ENCODE results near the gene ZNF324B.
"Not testable (repeated sequence)": the region's sequence is repeated elsewhere in the genome, so short reads cannot be mapped to it uniquely, and the experiment has no call there.

The ZNF324B gene

GRCh38 chr19:58456111-58456510, 4.7 kb downstream of the ZNF324B start:
- no peak for DNase-seq

- DNase-seq, result no peak
Observed at GRCh38 chr19:58460039-58460438, 8.6 kb downstream of the ZNF324B start.

- no peak for DNase-seq
Observed at GRCh38 chr19:58466089-58466759, 14.8 kb downstream of the ZNF324B start.

- DNase-seq, result peak; percentile 97
Observed at GRCh38 chr19:58466760-58467589, 15.6 kb downstream of the ZNF324B start, which contains the start of gene ZNF324. ZNF324 (plus strand) TSS chr19:58467080; CDS start chr19:58469186, 2,106 bp downstream.

- no peak for DNase-seq
Observed at GRCh38 chr19:58468216-58468839, 16.9 kb downstream of the ZNF324B start.

- no peak for DNase-seq
Observed at GRCh38 chr19:58469241-58470013, 18.0 kb downstream of the ZNF324B start.

GRCh38 chr19:58470837-58471543, 19.6 kb downstream of the ZNF324B start:
- DNase-seq, result not testable (repeated sequence)

GRCh38 chr19:58471736-58472135, 20.3 kb downstream of the ZNF324B start:
- no peak for DNase-seq

GRCh38 chr19:58473775-58474174, 22.4 kb downstream of the ZNF324B start:
- no peak for DNase-seq

- DNase-seq, result no peak
Observed at GRCh38 chr19:58474291-58474996, 23.0 kb downstream of the ZNF324B start.

GRCh38 chr19:58474997-58475713, 23.7 kb downstream of the ZNF324B start:
- no peak for DNase-seq

- DNase-seq, result peak; percentile 89
Observed at GRCh38 chr19:58475714-58476497, 24.5 kb downstream of the ZNF324B start, which contains the start of gene ZNF446. ZNF446 (plus strand) TSS chr19:58476352; CDS start chr19:58477219, 867 bp downstream.

GRCh38 chr19:58476498-58477015, 25.1 kb downstream of the ZNF324B start:
- no peak for DNase-seq

GRCh38 chr19:58477130-58477529, 25.7 kb downstream of the ZNF324B start:
- no peak for DNase-seq

GRCh38 chr19:58477871-58478270, 26.4 kb downstream of the ZNF324B start:
- no peak for DNase-seq

- DNase-seq, result no peak
Observed at GRCh38 chr19:58479303-58479702, 27.9 kb downstream of the ZNF324B start.

- DNase-seq, result no peak
Observed at GRCh38 chr19:58479736-58480480, 28.5 kb downstream of the ZNF324B start.

- DNase-seq, result no peak
Observed at GRCh38 chr19:58480481-58480830, 29.0 kb downstream of the ZNF324B start.

GRCh38 chr19:58480831-58481230, 29.4 kb downstream of the ZNF324B start:
- DNase-seq, result no peak
